A172 (cell line): Measurements from ENCODE around the gene SDR42E1. TPM values are rescaled to one million over a fixed set of nuclear protein-coding genes. Genes with fewer than 3 reads are reported as not detected.

ENCODE experiments used
- DNase-seq: peaks from one replicate; pipeline ENCODE4 v3.0.0-alpha.2; 2015; ENCODE audit warnings: low spot score
- total RNA-seq: library from RNA; depleted of rRNA; stranded (reverse); fragments of >200 nt; shearing (Covaris generic); gene quantifications from 2 replicates; pipeline ENCODE4 v1.2.3, GENCODE V29; 2014; rRNA removed

Gene SDR42E1
- total RNA-seq, 1 experiment from 2014 or later: 0.03 TPM

DNA sequence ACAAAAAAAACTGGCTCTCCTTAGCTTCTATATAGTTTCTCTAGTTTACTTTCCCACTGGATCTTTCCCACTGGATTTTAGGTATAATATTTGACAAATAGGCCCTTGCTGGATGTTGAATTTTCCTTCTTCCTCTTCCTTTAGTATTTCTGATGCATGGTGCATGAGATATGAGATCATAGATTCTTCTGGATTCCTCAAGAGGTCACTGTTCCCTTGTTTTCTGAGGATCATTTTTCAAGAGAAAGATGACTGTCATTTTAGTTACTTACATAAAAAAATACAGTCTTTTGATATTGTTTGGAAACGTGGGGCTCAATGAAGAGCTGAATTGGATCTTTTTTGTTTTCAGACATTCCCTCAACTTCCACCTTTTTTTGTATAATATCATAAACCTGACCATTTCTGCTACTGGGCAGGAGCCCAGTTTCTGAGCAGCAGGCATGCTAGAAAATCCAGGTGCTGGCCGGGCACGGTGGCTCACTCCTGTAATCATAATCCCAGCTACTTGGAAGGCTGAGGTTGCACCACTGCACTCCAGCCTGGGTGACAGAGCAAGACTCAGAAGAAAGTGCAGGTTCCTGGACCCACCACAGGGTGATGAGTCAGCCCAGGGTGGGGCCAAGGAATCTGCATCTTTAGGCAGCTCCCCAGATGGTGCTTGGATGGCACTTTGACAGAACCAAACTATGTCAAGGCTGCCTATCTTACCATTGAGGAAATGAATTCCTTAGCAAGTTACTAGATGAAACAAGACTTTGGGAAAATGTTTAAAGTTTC lies 70.3 kb downstream of the SDR42E1 start:
- DNase-seq: peak; percentile 82

DNA sequence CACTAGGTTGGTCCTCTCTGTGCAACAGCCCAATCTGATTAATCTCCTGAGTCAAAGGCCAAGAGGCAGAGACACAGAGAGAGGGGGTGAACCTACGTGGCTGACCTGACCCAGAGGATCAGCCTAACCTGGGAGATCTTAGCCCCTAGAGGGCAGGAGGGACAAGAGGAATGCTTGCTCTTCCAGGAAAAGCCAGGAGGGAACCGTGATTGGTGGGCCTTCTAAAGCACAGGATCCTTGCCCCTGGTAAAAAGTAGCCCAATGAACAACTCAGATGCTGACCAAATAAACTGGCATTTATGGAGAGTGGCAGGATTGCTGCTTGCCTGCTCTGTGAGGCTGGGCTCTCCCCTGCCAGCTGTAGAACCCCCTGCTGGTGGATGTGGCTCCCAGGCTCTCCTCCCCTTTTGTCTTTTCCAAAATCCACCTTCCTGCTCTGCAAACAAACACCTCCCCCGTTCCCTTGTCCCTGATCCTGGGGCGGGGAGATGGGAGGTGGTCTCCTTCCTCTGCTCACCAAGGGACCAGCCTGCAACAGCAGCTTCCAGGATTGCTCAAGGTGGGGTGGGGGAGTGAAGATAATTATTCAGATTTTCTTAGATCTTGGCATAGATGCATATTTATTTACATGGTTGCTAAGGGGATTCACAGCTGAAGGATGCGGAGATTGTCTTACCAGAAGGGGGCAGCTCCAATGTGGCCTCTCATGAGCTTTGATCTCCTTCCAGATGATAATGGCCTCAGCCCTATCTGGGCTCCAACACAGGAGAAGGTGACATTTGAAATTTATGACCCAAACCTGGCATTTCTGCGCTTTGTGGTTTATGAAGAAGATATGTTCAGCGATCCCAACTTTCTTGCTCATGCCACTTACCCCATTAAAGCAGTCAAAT lies 71.9 kb downstream of the SDR42E1 start:
- DNase-seq: peak; percentile 54

Other genes starting within 250 kb of the SDR42E1 start
- gene PLCG2, start 232.2 kb downstream of the SDR42E1 start, total RNA-seq: 3.8 and 3.9 TPM in 2 replicates
- gene HSD17B2, start 23.8 kb upstream of the SDR42E1 start, total RNA-seq: 0.91 TPM in 1 of 2 replicates, not detected in the other
- 95.9 and 115 TPM in 2 replicates for gene MPHOSPH6, start 158.8 kb upstream of the SDR42E1 start, total RNA-seq